OCI-LY7 (cell line): ENCODE results near the gene HCAR2. TPM values are rescaled to one million over a fixed set of nuclear protein-coding genes. Genes with fewer than 3 reads are reported as not detected.

ENCODE experiments used
- BruUV-seq: library from RNA; stranded (reverse); fragments of 400-500 nt; replicated peaks from 2 replicates; lab custom pipeline; 2021; lab: Mats Ljungman, UMichigan
- CTCF ChIA-PET: fragments of 300-600 bp; sonication (Branson Sonifier 250); formaldehyde crosslinking; loops from one replicate; lab custom pipeline; 2022; ENCODE audit warnings: antibody characterized with exemption; ENCODE audit not compliant: unreplicated experiment; lab: Charles Lee
- POLR2A ChIA-PET: fragments of 300-600 bp; sonication (Branson Sonifier 250); formaldehyde crosslinking; loops from one replicate; lab custom pipeline; 2022; ENCODE audit warnings: antibody characterized with exemption; lab: Charles Lee
- DNase-seq: peaks from one replicate; pipeline ENCODE4 v3.0.0-alpha.2; 2015; ENCODE audit warnings: low spot score
- H2AFZ ChIP-seq: fragments of 200-600 bp; sonication (generic), shearing (Covaris generic); 2 replicates; pipeline ENCODE4 v1.6.1; 2014; ENCODE audit warnings: mild to moderate bottlenecking, antibody characterized with exemption, low read length, moderate library complexity
- H3K27ac ChIP-seq: fragments of 200-600 bp; sonication (generic); 2 replicates; pipeline ENCODE4 v1.5.1; 2014; ENCODE audit warnings: mixed run types, low read depth, mild to moderate bottlenecking, moderate library complexity, low read length, inconsistent platforms; ENCODE audit not compliant: poor library complexity, severe bottlenecking
- H3K36me3 ChIP-seq: fragments of 200-600 bp; sonication (generic); 2 replicates; pipeline ENCODE4 v1.6.1; 2014; ENCODE audit warnings: mild to moderate bottlenecking, antibody characterized with exemption, low read length, moderate library complexity, mixed read lengths; ENCODE audit not compliant: insufficient read depth
- H3K4me1 ChIP-seq: fragments of 200-600 bp; sonication (generic); 2 replicates; pipeline ENCODE4 v1.5.1; 2014; ENCODE audit warnings: mild to moderate bottlenecking, low read length; ENCODE audit not compliant: insufficient read depth, poor library complexity, severe bottlenecking
- H3K4me2 ChIP-seq: fragments of 200-600 bp; sonication (generic); 2 replicates; pipeline ENCODE4 v1.6.1; 2014; ENCODE audit warnings: mild to moderate bottlenecking, low read length
- H3K4me3 ChIP-seq: fragments of 200-600 bp; sonication (generic); 2 replicates; pipeline ENCODE4 v1.5.1; 2014; ENCODE audit warnings: mild to moderate bottlenecking, low read depth, low read length; ENCODE audit not compliant: poor library complexity, severe bottlenecking
- H3K79me2 ChIP-seq: fragments of 200-600 bp; sonication (generic); 2 replicates; pipeline ENCODE4 v1.6.1; 2016; ENCODE audit warnings: low read depth, mild to moderate bottlenecking, low read length, moderate library complexity, mixed read lengths; ENCODE audit not compliant: insufficient read depth
- H3K9me2 ChIP-seq: fragments of 200-600 bp; sonication (generic); 2 replicates; pipeline ENCODE4 v1.6.1; 2016; ENCODE audit warnings: mild to moderate bottlenecking, low read length, mixed read lengths; ENCODE audit not compliant: insufficient read depth
- H3K9me3 ChIP-seq: fragments of 200-600 bp; sonication (generic); 2 replicates; pipeline ENCODE4 v1.6.1; 2014; ENCODE audit warnings: mild to moderate bottlenecking, mixed run types, low read length, mixed read lengths
- H4K20me1 ChIP-seq: fragments of 200-600 bp; sonication (generic); 2 replicates; pipeline ENCODE4 v1.6.1; 2014; ENCODE audit warnings: mild to moderate bottlenecking, antibody characterized with exemption, low read length, moderate library complexity, mixed read lengths; ENCODE audit not compliant: insufficient read depth
- CTCF ChIP-seq: fragments of 200-600 bp; sonication (generic); conservative IDR thresholded peaks from 2 replicates; pipeline ENCODE4 v1.5.1; 2014; ENCODE audit warnings: mild to moderate bottlenecking, antibody characterized with exemption, low read length, moderate library complexity, mixed read lengths
- EZH2phosphoT487 ChIP-seq: fragments of 200-600 bp; sonication (generic); IDR thresholded peaks from 2 replicates; pipeline ENCODE4 v1.6.1; 2018; ENCODE audit warnings: low read depth, borderline replicate concordance, mild to moderate bottlenecking, mixed run types, antibody characterized with exemption, low read length, moderate library complexity, mixed read lengths
- intact Hi-C: fragments of 100-400 bp; cut with micrococcal nuclease; formaldehyde crosslinking; loops from one replicate; pipeline ENCODE4 v1.10.0; 2022; ENCODE audit not compliant: unreplicated experiment
- total RNA-seq, 2 experiments: library from RNA; depleted of rRNA in 1 of 2; stranded (reverse); fragments of >200 nt in 1 of 2; shearing (Covaris generic) in 1 of 2; gene quantifications; 2 replicates each; pipeline ENCODE4 v1.2.3, GENCODE V29; 2014 to 2022

HCAR2 gene
- total RNA-seq, 2 experiments from 2014 or later = not detected

GRCh38 chr12:122672515-122672914 is 30.6 kb downstream of the HCAR2 start:
- Histone ChIP-seq H2AFZ (no peak overlapping the region), H3K4me2 (no peak overlapping the region), H3K79me2 (no peaks in the 10 kb centered on the region), H3K27ac (no peak overlapping the region), H3K4me1 (no peaks in the 10 kb centered on the region), H4K20me1 (no peaks in the 10 kb centered on the region), H3K4me3 (no peak overlapping the region), H3K9me2 (no peaks in the 10 kb centered on the region), H3K36me3 (no peaks in the 10 kb centered on the region), H3K9me3 (no peaks in the 10 kb centered on the region)
- CTCF ChIA-PET = no interaction called here
- POLR2A ChIA-PET = interaction anchor here (1.0 kb wide), 1 partner anchor 22 kb away, joined by 4 read pairs; no protein-coding TSS in a partner anchor
- no peak for DNase-seq
- BruUV-seq = no TSS peak
- no peak for TF ChIP-seq EZH2phosphoT487
- no peak for TF ChIP-seq CTCF
- intact Hi-C loops = no loop called here

- CTCF ChIA-PET = no interaction called here
- no peaks in the 10 kb centered on the region for H3K9me2 ChIP-seq
- POLR2A ChIA-PET = interaction anchor here (0.6 kb wide), 1 partner anchor 63 kb away, joined by 4 read pairs; no protein-coding TSS in a partner anchor
- BruUV-seq = no TSS peak
- DNase-seq = no peak
- no peak overlapping the region for H3K4me2 ChIP-seq
- intact Hi-C loops = no loop called here
- no peaks in the 10 kb centered on the region for H4K20me1 ChIP-seq
- TF ChIP-seq EZH2phosphoT487 (no peak), CTCF (no peak)
- H3K4me1 ChIP-seq = no peaks in the 10 kb centered on the region
- no peaks in the 10 kb centered on the region for H3K36me3 ChIP-seq
- no peaks in the 10 kb centered on the region for H3K9me3 ChIP-seq
- H3K27ac ChIP-seq = no peak overlapping the region
- no peak overlapping the region for H2AFZ ChIP-seq
- H3K79me2 ChIP-seq = no peaks in the 10 kb centered on the region
- H3K4me3 ChIP-seq = no peak overlapping the region
Measured at GRCh38 chr12:122669397-122670070, 33.6 kb downstream of the HCAR2 start.

- intact Hi-C loops = no loop called here
- no peak overlapping the region for H3K4me3 ChIP-seq
- no peak overlapping the region for H2AFZ ChIP-seq
- no peak for TF ChIP-seq CTCF
- TF ChIP-seq EZH2phosphoT487 = no peak
- ChIA-PET CTCF (no interaction called here), POLR2A (no interaction called here)
- H3K4me2 ChIP-seq = no peak overlapping the region
- no peaks in the 10 kb centered on the region for H3K4me1 ChIP-seq
- H3K9me3 ChIP-seq = no peaks in the 10 kb centered on the region
- no peaks in the 10 kb centered on the region for H3K79me2 ChIP-seq
- DNase-seq = no peak
- H3K36me3 ChIP-seq = no peaks in the 10 kb centered on the region
- no TSS peak for BruUV-seq
- no peaks in the 10 kb centered on the region for H3K9me2 ChIP-seq
- H3K27ac ChIP-seq = no peak overlapping the region
- no peaks in the 10 kb centered on the region for H4K20me1 ChIP-seq
Measured at GRCh38 chr12:122668268-122668667, 34.9 kb downstream of the HCAR2 start.
